ENCODE measurements around the gene LARGE1.
A peak's percentile ranks its signal among the peaks of the same experiment; 100 is the strongest.
"Not testable (repeated sequence)": the region's sequence is repeated elsewhere in the genome, so short reads cannot be mapped to it uniquely, and the experiment has no call there.

Gene LARGE1

GRCh38 chr22:33593818-33594217 is 326.5 kb downstream of the LARGE1 start:
- DNase-seq (ENCODE audit: low read depth) = no peak

- no peak for DNase-seq (ENCODE audit: low read depth)
Measured at GRCh38 chr22:33591946-33592345, 328.3 kb downstream of the LARGE1 start.

- no peak for DNase-seq (ENCODE audit: low read depth)
Measured at GRCh38 chr22:33589297-33589696, 331.0 kb downstream of the LARGE1 start.

DNA sequence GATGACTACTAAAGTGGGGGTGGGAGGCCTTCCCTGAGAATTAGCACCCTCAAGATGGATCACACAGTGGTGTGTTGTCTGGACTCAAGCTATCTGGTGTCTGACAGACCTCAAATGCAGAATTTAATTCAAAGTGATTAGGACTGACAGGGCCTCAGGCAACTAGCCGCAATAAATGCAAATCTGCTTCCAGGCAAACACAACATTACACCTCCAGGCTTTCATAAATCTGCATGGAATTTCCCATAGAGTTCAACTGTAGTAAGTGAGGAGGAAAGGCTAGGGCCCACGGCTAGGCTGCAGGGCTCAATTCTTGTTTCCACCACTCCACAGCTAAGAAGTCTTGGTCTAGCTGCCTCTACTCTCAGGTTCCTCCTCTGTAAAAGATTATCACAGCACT is 331.4 kb downstream of the LARGE1 start:
- DNase-seq (ENCODE audit: low read depth) = no peak

DNA sequence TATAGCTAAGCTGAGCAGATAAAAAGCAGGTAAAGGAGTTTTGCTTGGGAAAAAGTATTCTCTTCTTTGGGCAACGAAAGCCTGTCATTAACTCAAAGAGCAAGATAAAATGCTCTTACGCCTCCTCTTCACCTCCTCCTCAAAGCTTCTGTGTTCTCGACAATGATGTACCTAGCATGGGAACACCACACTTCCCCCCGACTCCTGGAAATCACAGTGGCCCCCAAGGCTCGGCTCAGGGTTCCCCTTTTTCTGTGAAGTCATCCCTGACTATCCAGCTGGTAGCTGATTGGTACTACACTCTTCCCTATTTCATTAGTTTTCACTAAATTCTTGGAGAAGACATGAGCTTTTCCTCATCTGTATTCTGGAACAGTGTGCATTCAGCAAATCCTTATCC is 336.1 kb downstream of the LARGE1 start:
- no peak for DNase-seq (ENCODE audit: low read depth)

DNA sequence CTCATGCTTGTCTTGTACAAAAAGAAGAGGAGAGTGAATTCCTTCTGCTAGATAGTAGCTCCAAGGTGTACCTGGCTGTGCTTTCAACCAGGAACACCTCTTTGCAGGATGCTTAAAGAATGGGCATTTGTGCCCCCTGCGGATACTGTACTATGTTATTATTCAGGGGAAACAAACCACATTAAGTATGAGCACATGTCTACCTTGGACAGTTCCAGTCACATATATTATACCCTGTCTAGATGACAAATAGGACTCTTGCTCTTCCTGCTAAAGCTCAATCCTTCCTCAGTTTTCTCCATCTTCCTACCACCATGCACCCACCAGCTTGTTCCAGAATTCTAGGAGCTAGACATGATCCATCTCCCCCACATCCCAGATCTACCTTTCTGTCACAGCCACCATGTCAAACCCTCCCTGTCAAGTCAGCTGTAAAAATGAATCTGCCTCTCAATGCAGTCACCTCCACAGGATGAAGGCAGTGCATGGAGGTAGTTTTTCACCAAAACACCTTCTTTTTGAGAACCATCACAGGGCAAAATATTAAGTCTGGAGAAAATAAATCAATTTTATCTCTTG is 337.4 kb downstream of the LARGE1 start:
- no peak for DNase-seq (ENCODE audit: low read depth)

GRCh38 chr22:33580310-33580709 is 340.0 kb downstream of the LARGE1 start:
- DNase-seq (ENCODE audit: low read depth) = no peak

DNA sequence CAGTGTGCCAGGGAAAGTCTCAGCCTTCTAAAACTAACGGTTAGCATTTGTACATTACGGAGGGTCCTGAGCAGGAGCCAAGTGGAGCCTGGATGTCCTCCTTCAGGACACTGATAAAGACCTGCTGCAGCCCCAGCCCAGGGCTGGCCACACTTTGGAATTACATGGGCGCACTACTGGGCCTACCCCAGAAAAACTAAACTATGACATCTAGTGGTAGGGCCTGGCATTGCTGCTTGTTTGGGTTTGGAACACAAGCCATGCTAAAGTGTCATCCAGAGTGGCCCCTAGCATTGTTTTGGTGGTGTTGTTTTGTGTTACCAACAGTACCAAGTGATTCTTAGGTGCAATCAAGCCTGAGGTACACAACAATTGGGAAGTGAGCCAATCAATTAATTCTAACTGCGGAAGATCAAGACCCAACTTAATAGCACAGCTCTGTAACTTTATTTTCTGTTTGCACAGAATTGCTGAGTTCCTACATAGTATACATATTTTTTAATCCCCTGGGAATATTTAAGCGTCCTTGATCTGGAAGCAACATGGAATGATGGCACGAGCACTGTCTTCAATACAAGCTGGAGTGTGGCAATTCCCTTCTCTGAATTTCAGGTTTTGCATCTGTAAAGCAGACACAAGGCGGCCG is 340.7 kb downstream of the LARGE1 start:
- peak; percentile 17 for DNase-seq (ENCODE audit: low read depth)

DNA sequence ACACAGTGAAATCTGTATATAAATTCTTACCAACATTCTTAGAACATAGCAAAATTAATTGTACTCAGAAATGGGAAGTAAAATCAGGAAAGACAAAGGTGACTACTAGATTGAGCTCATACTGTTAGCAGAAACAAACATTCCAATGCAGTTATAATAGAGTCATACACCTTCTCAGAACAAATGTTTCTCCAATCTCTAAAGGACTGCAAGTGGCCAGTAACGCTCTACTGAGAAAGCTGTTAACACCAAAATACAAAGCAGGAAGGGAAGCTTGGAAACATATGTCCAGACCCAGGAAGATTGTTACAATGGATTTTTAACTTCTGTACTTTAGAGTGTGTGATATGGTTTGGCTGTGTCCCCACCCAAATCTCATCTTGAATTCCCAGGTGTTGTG is 341.5 kb downstream of the LARGE1 start:
- DNase-seq (ENCODE audit: low read depth) = no peak

GRCh38 chr22:33577862-33578411 is 342.3 kb downstream of the LARGE1 start:
- DNase-seq (ENCODE audit: low read depth) = no peak

- no peak for DNase-seq (ENCODE audit: low read depth)
Measured at GRCh38 chr22:33576205-33576604, 344.1 kb downstream of the LARGE1 start.

- DNase-seq (ENCODE audit: low read depth) = no peak
Measured at GRCh38 chr22:33575771-33576170, 344.5 kb downstream of the LARGE1 start.

DNA sequence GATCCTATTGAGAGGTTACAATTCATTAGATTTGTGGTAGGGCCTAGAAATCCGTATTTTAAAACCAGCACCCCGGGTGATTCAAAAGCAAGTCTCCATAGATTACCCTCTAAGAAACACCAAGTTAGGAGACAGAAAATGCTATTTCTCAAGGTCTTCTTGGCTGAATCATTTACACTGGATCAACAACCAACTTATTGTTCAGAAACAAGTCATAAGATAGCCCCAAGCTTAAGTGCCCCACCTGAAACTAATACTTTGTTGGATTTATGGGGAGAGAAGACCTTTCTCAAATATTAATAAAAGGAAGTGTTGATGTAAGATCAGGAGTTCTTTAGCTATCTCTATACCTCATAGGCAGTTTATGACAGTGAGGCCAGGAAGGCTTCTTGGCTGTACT is 345.2 kb downstream of the LARGE1 start:
- no peak for DNase-seq (ENCODE audit: low read depth)

- DNase-seq (ENCODE audit: low read depth) = no peak
Measured at GRCh38 chr22:33573479-33573878, 346.8 kb downstream of the LARGE1 start.

GRCh38 chr22:33572086-33572485 is 348.2 kb downstream of the LARGE1 start:
- DNase-seq (ENCODE audit: low read depth) = no peak

- no peak for DNase-seq (ENCODE audit: low read depth)
Measured at GRCh38 chr22:33570110-33570509, 350.2 kb downstream of the LARGE1 start.

- no peak for DNase-seq (ENCODE audit: low read depth)
Measured at GRCh38 chr22:33569559-33569958, 350.7 kb downstream of the LARGE1 start.

- no peak for DNase-seq (ENCODE audit: low read depth)
Measured at GRCh38 chr22:33569018-33569417, 351.3 kb downstream of the LARGE1 start.

GRCh38 chr22:33566495-33566894 is 353.8 kb downstream of the LARGE1 start:
- DNase-seq (ENCODE audit: low read depth) = not testable (repeated sequence)

- no peak for DNase-seq (ENCODE audit: low read depth)
Measured at GRCh38 chr22:33565580-33565995, 354.7 kb downstream of the LARGE1 start.

DNA sequence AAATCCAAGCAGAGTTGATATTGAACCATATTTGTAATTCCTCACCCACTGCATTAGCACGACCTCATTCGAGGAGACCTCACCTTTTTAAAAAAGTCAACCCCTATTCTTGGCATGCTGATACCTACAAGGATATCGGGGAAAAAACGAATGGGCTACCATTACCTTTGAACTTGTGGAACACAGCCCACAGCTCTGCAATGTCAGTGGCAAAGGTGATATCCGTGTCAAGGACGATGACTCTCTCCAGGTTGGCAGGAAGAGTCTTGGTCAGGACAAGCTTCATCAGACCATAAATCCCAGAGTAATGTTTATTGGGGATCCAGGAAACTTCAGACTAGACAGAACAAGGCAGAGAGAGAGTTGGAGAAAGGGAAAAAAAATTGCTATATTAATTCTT is 355.6 kb downstream of the LARGE1 start:
- DNase-seq (ENCODE audit: low read depth) = no peak

GRCh38 chr22:33563220-33563964 is 356.9 kb downstream of the LARGE1 start:
- DNase-seq (ENCODE audit: low read depth) = no peak

DNA sequence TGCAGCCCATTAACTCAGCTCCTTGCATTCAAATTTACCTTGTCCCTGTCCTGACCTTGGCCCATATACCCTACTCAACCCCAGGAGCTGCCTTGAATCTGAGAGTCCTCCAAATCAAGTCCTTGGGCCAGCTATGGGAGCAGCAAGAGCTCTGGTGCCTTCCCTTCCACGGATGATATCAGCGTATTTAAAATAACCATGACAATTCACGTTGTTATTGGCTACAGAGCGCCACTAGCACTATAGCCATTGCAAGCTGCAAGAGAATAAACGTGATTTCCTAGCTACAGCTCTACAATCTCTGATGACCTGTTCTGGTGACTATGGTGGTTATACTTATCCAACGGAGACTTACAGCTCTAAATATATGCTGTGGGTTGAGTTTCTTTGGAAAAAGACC is 357.8 kb downstream of the LARGE1 start:
- DNase-seq (ENCODE audit: low read depth) = no peak
